ENCODE results near the gene TIFAB. TPM values are rescaled to one million over a fixed set of nuclear protein-coding genes. Genes with fewer than 3 reads are reported as not detected.

The TIFAB gene
- polyA plus RNA-seq, 3 donors: 0.14 to 0.24 (median 0.23) TPM

DNA sequence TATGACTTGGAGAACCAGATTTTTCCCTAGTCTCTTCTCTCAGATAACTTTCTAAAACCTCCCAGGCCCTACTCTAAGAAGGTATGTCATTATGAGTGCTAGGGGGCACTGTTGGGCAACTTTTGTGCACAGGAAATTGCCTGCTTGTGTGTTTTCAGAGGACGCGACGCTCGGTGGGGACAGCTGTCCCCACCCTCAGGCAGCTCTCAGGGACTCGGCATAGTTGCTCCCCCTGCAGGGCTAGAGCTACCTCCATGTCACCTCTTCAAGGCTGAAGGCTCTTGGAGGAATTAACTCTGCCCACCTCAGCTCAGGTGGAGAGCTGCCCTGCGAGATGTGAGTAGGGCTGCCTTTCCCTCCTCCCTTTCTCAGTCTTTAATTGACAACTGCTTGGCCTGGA, 10.2 kb upstream of the TIFAB start:
- peak in 9 of 11 donors; percentile 36 to 68 (median 52) for DNase-seq (ENCODE audit: extremely low read depth in 1 of 11, low read depth in 9 of 11, low spot score in 4 of 11)

- no peak for DNase-seq (ENCODE audit: extremely low read depth in 1 of 11, low read depth in 9 of 11, low spot score in 4 of 11)
Measured at GRCh38 chr5:135461481-135462151, 9.5 kb upstream of the TIFAB start.

DNA sequence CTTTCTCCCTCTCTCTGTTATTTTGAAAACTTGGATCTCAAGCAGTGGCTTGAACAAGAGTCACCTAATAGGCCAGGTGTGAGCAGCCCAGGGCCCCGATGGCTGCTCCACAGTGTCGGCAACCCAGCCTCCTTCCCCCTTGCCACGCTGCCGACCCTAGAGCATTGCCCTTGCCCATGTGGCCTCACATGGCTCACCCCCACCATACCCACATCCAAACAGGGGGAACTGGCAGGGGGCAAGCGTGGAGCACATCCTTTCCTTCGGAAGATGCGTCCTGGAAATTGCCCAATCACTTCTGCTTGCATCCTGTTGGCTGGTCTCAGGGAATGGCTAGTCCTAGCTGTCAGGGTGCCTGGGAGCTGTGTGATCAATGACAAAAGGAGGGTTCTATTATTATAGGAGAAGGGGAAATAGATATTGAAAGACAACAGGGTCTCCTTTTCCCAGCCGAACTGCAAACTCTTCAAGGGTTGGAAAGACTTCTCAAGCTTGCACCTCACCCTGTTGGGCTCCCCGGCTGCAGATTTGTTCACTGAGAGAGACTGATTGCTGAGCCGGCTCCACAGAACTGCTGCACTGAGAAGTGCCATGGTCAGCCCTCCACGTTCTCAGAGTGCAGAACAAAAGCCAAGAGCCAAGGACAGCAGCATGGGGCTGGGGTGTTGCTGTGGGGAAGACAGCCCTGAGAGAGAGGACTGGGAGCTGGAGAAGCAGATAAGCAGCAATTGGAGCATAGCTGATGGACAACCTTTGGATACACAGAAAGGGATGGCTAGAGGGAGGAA, 8.3 kb upstream of the TIFAB start:
- DNase-seq (ENCODE audit: extremely low read depth in 1 of 11, low read depth in 9 of 11, low spot score in 4 of 11): no peak

GRCh38 chr5:135458921-135459331, 6.8 kb upstream of the TIFAB start:
- DNase-seq (ENCODE audit: extremely low read depth in 1 of 11, low read depth in 9 of 11, low spot score in 4 of 11): no peak

DNA sequence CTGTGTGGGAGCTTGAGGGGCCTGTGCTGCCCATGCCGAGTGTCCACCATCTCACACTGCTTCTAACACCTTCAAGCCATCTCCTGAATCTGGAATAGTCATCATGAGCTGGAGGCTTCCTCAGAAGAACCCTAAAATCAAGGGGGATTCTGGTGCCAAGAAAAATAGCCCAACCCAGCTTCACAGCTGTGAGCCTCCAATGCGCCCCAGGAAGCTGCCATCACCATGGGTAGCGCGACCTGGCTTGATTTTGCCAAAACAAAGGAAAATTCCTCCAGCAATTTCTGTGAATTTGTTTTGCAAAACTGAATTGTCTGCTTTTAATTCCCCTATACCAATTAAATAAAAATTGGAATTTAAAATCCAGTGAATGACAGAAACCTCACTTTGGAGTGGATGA, 6.2 kb upstream of the TIFAB start:
- no peak for DNase-seq (ENCODE audit: extremely low read depth in 1 of 11, low read depth in 9 of 11, low spot score in 4 of 11)

- DNase-seq (ENCODE audit: extremely low read depth in 1 of 11, low read depth in 9 of 11, low spot score in 4 of 11): peak in 7 of 11 donors; percentile 21 to 53 (median 44)
Measured at GRCh38 chr5:135457424-135458071, 5.4 kb upstream of the TIFAB start.

- no peak for DNase-seq (ENCODE audit: extremely low read depth in 1 of 11, low read depth in 9 of 11, low spot score in 4 of 11)
Measured at GRCh38 chr5:135456238-135457099, 4.3 kb upstream of the TIFAB start.

DNA sequence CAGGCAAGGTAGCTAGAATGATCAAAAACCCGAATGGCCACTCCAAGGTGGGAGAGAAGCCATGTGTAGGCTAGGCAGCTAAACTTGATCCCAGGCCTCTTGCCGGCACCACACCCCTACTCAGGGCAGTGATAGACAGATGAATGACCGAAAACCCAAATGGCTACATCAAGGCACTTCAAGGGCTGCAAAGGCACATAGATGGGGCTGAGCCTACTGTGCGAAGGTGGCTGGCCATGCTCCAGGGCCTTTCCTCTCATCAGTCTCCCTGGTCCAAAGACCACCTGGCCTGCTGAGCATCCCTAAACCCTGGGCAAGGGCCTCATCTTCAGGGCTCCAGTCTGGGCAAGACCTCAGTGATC, 3.7 kb upstream of the TIFAB start:
- DNase-seq (ENCODE audit: extremely low read depth in 1 of 11, low read depth in 9 of 11, low spot score in 4 of 11): no peak

DNA sequence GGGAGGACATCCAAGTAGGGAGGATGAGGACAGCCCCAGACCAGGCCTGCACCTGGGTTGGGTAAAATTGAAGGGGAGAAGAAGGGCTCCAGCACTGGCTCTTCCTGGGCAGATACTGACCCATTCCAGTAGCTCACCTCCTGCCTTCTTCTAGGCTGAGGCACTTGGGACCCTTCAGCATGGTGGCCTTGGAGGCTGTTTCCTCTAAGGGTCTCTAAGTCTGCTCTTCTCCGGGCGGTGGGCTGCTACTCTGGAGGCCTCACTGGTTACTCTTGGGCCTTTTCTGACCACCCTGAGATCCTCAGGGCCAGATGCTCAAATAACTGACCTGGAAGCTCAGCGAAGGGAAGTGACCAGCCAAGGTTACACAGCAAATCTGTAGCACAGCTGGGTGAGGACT, 2.8 kb upstream of the TIFAB start:
- DNase-seq (ENCODE audit: extremely low read depth in 1 of 11, low read depth in 9 of 11, low spot score in 4 of 11): no peak

DNA sequence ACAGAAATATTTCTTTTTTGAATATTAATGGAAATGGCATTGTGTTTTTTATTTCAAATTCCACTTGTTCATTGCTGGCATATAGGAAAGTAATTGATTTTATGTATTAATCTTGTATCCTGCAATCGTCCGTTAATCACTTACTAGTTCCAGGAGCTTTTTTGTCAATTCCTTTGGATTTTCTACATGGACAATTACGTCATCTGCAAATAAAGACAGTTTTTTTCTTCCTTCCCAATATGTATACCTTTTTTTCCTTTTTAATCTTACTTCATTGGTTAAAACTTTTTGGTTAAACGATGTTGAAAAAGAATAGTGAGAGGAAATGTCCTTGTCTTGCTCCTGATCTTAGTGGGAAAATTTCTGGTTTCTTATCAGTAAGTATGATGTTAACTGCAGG, 1.5 kb upstream of the TIFAB start:
- DNase-seq (ENCODE audit: extremely low read depth in 1 of 11, low read depth in 9 of 11, low spot score in 4 of 11): no peak

- no peak for DNase-seq (ENCODE audit: extremely low read depth in 1 of 11, low read depth in 9 of 11, low spot score in 4 of 11)
Measured at GRCh38 chr5:135451581-135452320, 400 bp downstream of the TIFAB start.

- no peak for DNase-seq (ENCODE audit: extremely low read depth in 1 of 11, low read depth in 9 of 11, low spot score in 4 of 11)
Measured at GRCh38 chr5:135450952-135451351, 1.2 kb downstream of the TIFAB start.

- DNase-seq (ENCODE audit: extremely low read depth in 1 of 11, low read depth in 9 of 11, low spot score in 4 of 11): no peak
Measured at GRCh38 chr5:135450336-135450735, 1.8 kb downstream of the TIFAB start.

- DNase-seq (ENCODE audit: extremely low read depth in 1 of 11, low read depth in 9 of 11, low spot score in 4 of 11): no peak
Measured at GRCh38 chr5:135449644-135450043, 2.5 kb downstream of the TIFAB start.

- no peak for DNase-seq (ENCODE audit: extremely low read depth in 1 of 11, low read depth in 9 of 11, low spot score in 4 of 11)
Measured at GRCh38 chr5:135448791-135449507, 3.2 kb downstream of the TIFAB start.

GRCh38 chr5:135448071-135448739, 3.9 kb downstream of the TIFAB start:
- no peak for DNase-seq (ENCODE audit: extremely low read depth in 1 of 11, low read depth in 9 of 11, low spot score in 4 of 11)

DNA sequence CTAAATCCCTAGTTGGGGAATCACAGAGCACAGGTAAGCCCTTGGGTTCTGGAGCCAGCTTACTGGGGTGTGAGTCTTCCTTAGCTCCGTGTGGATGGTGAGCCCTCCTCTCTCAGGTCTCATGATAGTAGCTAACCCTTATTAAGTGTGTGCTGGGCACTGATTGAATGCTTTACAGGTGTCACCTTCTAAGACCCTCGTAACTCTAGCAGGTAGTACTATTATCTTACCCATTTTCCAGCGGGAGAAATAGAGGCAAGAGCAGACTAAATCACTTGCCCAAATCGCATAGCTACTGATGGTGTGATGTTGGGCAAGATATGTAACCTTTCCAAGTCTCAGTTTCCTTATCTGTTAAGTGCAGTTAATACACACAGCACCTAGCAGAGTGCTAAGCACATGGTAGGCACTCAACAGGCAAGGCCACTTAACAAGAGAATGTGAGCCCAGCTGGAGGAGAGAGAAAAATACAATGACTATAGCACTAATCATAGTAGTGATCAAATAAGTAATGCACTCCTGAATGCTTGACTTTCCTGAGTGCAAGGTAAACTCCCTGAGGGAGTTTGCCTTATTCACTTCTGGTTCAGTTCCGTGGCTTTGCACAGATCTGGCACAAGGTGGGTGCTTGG, 4.7 kb downstream of the TIFAB start, which contains the start of gene DCANP1:
TSS of gene DCANP1 (minus strand) at position 51 of the 632 bp plus-strand sequence. CDS start 240 bp downstream, outside the sequence.
- DNase-seq (ENCODE audit: extremely low read depth in 1 of 11, low read depth in 9 of 11, low spot score in 4 of 11): no peak
